WTC11 (cell line): ENCODE measurements around the gene ATP9A.

ENCODE experiments used
- CREB1 ChIP-seq: sonication (generic); formaldehyde crosslinking; IDR thresholded peaks from 2 replicates; pipeline ENCODE4 v1.8.0; 2023; ENCODE audit warnings: mild to moderate bottlenecking, missing genetic modification reagents
- SP1 ChIP-seq: sonication (generic); formaldehyde crosslinking; conservative IDR thresholded peaks from 2 replicates; pipeline ENCODE4 v1.8.1; 2022; ENCODE audit warnings: missing genetic modification reagents
- TP53 ChIP-seq: sonication (generic); formaldehyde crosslinking; IDR thresholded peaks from 2 replicates; pipeline ENCODE4 v1.8.1; 2023; ENCODE audit warnings: mild to moderate bottlenecking, missing genetic modification reagents
- ZNF121 ChIP-seq: sonication (generic); formaldehyde crosslinking; IDR thresholded peaks from 2 replicates; pipeline ENCODE4 v1.8.0; 2023; ENCODE audit warnings: missing genetic modification reagents
- ZNF232 ChIP-seq: sonication (generic); formaldehyde crosslinking; IDR thresholded peaks from 2 replicates; pipeline ENCODE4 v1.8.0; 2022; ENCODE audit warnings: mild to moderate bottlenecking, missing genetic modification reagents
- ZNF423 ChIP-seq: fragments of 250-450 bp; sonication (Bioruptor Pico); IDR thresholded peaks from 2 replicates; pipeline ENCODE4 v2.1.2; 2022; ENCODE audit warnings: mild to moderate bottlenecking, moderate library complexity
- TF ChIP-seq, protein P1 (sequence below): sonication (generic); formaldehyde crosslinking; IDR thresholded peaks from 2 replicates; pipeline ENCODE4 v1.8.1; 2022; ENCODE audit warnings: low read depth, missing genetic modification reagents, borderline replicate concordance
- TF ChIP-seq, protein P2 (sequence below): sonication (generic); formaldehyde crosslinking; conservative IDR thresholded peaks from 2 replicates; pipeline ENCODE4 v1.8.1; 2022; ENCODE audit warnings: mild to moderate bottlenecking, missing genetic modification reagents
- TF ChIP-seq, protein P3 (sequence below): fragments of 200-600 bp; IDR thresholded peaks from 2 replicates; pipeline ENCODE4 v1.8.0; 2022; ENCODE audit warnings: antibody characterized with exemption
- TF ChIP-seq, protein P4 (sequence below): sonication (generic); formaldehyde crosslinking; IDR thresholded peaks from 2 replicates; pipeline ENCODE4 v1.8.1; 2022; ENCODE audit warnings: mild to moderate bottlenecking, missing genetic modification reagents, moderate library complexity, borderline replicate concordance
- TF ChIP-seq, protein P5 (sequence below): sonication (generic); formaldehyde crosslinking; IDR thresholded peaks from 2 replicates; pipeline ENCODE4 v1.8.0; 2022; ENCODE audit warnings: mild to moderate bottlenecking, missing genetic modification reagents
- TF ChIP-seq, protein P6 (sequence below): sonication (generic); formaldehyde crosslinking; IDR thresholded peaks from 2 replicates; pipeline ENCODE4 v1.8.1; 2022; ENCODE audit warnings: low read depth, mild to moderate bottlenecking, moderate library complexity, missing genetic modification reagents, borderline replicate concordance
- TF ChIP-seq, protein P7 (sequence below): sonication (generic); formaldehyde crosslinking; IDR thresholded peaks from 2 replicates; pipeline ENCODE4 v1.8.0; 2022; ENCODE audit warnings: mild to moderate bottlenecking, missing genetic modification reagents

DNA sequence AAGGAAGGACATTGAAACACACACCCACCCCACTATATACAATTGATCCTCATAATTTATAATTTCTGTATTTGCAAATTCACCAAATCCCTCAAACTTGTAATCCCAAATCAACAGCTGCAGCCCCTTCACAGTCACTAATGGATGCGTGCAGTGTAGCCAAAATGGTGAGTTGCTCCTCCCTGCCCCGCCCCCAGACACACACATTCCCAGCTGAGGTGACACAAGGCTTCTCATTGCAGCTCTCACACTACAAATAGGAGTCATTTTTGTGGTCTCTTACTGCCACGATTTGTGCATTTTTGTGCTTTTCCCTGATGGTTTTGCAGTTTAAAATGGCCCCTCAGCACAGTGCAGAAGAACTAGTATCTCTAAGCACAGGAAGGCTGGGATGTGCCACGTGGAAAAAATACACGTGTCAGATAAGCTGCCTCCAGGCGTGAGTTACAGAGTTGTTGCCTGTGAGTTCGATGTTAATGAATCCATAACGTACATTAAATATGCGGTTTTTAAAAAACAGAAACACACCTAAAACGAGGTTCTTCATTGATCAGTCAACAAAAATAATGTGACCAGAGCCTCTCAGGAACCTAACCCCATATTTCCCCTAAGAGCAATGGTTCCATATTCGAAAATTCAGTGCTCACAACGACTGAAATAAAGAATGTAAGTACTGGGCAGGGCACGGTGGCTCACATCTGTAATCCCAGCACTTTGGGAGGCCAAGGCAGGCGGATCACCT, 8.2 kb downstream of the ATP9A start:
- TF ChIP-seq, protein P1, sequence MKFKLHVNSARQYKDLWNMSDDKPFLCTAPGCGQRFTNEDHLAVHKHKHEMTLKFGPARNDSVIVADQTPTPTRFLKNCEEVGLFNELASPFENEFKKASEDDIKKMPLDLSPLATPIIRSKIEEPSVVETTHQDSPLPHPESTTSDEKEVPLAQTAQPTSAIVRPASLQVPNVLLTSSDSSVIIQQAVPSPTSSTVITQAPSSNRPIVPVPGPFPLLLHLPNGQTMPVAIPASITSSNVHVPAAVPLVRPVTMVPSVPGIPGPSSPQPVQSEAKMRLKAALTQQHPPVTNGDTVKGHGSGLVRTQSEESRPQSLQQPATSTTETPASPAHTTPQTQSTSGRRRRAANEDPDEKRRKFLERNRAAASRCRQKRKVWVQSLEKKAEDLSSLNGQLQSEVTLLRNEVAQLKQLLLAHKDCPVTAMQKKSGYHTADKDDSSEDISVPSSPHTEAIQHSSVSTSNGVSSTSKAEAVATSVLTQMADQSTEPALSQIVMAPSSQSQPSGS (CRISPR knock-in tag): no peak
- TF ChIP-seq, protein P2, sequence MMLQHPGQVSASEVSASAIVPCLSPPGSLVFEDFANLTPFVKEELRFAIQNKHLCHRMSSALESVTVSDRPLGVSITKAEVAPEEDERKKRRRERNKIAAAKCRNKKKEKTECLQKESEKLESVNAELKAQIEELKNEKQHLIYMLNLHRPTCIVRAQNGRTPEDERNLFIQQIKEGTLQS: no peak
- TF ChIP-seq CREB1 (CRISPR knock-in tag) (no peak), ZNF232 (CRISPR knock-in tag) (no peak), SP1 (CRISPR knock-in tag) (no peak), TP53 (CRISPR knock-in tag) (no peak), ZNF121 (no peak), ZNF423 (CRISPR knock-in tag) (no peak)
- TF ChIP-seq, protein P3, sequence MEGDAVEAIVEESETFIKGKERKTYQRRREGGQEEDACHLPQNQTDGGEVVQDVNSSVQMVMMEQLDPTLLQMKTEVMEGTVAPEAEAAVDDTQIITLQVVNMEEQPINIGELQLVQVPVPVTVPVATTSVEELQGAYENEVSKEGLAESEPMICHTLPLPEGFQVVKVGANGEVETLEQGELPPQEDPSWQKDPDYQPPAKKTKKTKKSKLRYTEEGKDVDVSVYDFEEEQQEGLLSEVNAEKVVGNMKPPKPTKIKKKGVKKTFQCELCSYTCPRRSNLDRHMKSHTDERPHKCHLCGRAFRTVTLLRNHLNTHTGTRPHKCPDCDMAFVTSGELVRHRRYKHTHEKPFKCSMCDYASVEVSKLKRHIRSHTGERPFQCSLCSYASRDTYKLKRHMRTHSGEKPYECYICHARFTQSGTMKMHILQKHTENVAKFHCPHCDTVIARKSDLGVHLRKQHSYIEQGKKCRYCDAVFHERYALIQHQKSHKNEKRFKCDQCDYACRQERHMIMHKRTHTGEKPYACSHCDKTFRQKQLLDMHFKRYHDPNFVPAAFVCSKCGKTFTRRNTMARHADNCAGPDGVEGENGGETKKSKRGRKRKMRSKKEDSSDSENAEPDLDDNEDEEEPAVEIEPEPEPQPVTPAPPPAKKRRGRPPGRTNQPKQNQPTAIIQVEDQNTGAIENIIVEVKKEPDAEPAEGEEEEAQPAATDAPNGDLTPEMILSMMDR: no peak
- TF ChIP-seq, protein P4, sequence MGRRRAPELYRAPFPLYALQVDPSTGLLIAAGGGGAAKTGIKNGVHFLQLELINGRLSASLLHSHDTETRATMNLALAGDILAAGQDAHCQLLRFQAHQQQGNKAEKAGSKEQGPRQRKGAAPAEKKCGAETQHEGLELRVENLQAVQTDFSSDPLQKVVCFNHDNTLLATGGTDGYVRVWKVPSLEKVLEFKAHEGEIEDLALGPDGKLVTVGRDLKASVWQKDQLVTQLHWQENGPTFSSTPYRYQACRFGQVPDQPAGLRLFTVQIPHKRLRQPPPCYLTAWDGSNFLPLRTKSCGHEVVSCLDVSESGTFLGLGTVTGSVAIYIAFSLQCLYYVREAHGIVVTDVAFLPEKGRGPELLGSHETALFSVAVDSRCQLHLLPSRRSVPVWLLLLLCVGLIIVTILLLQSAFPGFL (CRISPR knock-in tag): no peak
- TF ChIP-seq, protein P5, sequence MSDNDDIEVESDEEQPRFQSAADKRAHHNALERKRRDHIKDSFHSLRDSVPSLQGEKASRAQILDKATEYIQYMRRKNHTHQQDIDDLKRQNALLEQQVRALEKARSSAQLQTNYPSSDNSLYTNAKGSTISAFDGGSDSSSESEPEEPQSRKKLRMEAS (CRISPR knock-in tag): no peak
- TF ChIP-seq, protein P6, sequence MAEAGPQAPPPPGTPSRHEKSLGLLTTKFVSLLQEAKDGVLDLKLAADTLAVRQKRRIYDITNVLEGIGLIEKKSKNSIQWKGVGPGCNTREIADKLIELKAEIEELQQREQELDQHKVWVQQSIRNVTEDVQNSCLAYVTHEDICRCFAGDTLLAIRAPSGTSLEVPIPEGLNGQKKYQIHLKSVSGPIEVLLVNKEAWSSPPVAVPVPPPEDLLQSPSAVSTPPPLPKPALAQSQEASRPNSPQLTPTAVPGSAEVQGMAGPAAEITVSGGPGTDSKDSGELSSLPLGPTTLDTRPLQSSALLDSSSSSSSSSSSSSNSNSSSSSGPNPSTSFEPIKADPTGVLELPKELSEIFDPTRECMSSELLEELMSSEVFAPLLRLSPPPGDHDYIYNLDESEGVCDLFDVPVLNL (CRISPR knock-in tag): no peak
- TF ChIP-seq, protein P7, sequence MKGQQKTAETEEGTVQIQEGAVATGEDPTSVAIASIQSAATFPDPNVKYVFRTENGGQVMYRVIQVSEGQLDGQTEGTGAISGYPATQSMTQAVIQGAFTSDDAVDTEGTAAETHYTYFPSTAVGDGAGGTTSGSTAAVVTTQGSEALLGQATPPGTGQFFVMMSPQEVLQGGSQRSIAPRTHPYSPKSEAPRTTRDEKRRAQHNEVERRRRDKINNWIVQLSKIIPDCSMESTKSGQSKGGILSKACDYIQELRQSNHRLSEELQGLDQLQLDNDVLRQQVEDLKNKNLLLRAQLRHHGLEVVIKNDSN (CRISPR knock-in tag): no peak
